Measurements from ENCODE around the gene ARHGAP24.
"Not testable (repeated sequence)": the region's sequence is repeated elsewhere in the genome, so short reads cannot be mapped to it uniquely, and the experiment has no call there.

The ARHGAP24 gene

DNA sequence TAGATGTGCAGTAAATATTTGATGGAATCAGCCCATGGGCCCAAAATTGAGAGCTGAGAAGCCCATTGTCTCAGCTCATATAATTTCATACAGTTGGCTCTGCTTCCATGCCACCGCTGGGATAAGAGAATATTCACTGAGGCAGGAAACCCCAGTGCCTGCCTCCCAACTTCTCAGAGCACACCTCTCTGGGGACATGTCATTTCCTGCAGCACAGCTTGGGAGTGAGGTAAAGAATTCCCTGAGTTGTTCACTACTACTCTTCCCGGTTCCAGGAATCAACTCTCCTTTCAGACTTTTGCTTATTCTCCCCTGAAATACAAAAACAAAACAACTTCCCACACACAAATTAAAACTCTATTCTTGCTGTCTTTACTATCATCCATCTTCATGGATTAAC, 495.6 kb downstream of the ARHGAP24 start:
- DNase-seq, result no peak

DNA sequence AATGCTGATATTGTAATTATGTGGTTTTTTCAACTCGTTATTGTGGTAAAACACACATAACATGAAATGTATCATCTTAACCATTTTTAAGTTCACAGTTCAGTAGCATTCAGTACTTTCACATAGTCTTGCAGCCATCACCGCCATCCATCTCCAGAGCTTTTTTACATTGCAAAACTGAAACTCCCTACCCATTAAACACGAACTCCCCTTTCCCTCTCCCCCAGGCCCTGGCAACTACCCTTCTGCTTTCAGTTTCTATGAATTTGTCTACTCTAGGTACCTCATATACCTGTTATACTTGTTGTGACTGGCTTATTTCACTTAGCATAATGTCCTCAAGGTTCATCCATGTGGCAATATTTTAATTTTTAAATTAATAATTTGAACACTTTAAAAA, 504.3 kb downstream of the ARHGAP24 start:
- DNase-seq, result no peak

DNA sequence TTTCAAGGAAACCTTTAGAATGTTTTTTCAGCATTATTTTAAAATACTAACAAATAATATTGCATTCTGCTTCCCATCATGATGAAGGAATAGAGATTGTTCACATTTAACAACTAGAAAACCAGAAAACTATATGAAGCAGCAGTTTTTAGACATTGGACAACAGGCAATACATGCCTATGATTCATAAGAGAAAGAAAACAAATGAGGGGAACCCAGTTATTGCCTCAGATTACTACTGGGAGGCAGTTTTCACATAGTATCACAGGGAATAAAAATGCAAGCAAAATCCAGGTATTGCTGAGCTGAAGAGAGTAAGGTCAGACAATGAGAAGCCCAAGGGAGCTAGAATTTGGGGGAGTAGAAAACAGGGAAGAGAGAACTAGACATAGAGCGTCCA, 511.3 kb downstream of the ARHGAP24 start:
- DNase-seq, result no peak

DNA sequence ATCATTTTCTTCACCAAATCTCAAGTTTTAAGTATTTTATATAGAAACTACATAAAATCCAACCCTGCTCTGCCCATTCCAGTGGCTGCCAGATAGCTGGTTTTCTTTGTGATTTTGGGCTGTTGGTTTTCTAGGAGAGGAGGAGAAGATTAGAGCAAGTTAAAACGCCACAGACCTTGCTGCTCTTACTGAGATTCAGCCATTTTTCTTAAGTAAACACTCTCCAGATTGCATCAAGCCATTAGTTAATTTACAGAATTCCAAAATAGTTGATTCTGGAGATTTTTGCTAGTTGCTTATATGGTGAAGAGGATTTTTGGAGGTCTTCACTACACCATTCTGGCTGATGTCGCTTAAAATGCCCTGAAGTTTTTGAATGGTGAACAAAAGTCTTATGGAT, 518.7 kb downstream of the ARHGAP24 start:
- no peak for DNase-seq

DNA sequence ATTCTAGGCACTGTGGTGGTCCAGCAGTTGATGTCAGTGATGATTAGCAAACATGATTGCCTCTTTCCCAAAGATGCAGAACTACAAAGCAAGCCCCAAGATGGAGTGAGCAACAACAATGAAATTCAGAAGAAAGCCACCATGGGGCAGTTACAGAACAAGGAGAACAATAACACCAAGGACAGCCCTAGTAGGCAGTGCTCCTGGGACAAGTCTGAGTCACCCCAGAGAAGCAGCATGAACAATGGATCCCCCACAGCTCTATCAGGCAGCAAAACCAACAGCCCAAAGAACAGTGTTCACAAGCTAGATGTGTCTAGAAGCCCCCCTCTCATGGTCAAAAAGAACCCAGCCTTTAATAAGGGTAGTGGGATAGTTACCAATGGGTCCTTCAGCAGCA, 519.6 kb downstream of the ARHGAP24 start:
- DNase-seq, result no peak

DNA sequence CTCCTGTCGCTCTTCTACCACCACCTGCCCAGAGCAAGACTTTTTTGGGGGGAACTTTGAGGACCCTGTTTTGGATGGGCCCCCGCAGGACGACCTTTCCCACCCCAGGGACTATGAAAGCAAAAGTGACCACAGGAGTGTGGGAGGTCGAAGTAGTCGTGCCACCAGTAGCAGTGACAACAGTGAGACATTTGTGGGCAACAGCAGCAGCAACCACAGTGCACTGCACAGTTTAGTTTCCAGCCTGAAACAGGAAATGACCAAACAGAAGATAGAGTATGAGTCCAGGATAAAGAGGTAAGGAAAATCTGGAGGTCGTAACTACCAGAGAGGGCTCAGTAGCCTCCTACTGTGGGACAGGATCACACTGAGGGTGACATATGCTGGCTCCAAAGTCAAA, 520.4 kb downstream of the ARHGAP24 start:
- no peak for DNase-seq

DNA sequence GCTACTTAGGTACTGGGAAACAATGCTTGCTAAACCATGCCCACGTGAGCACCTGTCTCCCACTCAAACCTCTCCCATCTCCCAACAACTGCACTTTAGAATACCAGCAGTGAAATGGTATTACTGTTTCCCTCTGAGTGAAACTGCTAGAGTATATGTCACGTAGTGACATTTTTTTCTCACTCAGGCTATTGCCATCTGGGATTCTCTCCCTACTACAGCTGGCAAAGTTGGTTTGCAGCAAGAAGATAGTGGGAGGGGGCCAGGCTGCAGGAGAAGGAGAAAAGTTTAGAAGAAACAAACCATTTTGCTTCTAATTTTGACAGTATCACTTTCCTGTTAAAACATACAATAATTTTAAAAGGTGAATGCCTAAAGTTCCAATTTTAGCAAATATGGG, 526.6 kb downstream of the ARHGAP24 start:
- no peak for DNase-seq

DNA sequence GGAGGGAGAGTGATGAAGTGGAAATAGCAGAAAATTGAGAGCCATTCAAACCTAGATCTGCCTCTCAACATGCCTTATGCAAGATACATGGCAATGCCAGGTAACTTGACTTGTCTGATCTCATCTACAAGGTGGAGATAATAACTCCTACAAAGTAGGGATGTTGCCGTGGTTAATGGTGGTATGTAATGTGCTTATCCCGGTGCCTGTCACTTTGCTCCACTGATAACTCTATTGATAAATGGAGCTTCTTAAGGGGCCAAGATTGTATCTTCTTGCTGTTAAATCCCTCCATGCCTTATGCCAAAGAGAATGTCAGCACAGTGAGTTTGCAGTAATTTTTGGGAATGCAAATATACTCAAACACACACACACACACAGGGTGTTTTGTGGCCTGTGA, 529.1 kb downstream of the ARHGAP24 start:
- DNase-seq, result no peak

DNA sequence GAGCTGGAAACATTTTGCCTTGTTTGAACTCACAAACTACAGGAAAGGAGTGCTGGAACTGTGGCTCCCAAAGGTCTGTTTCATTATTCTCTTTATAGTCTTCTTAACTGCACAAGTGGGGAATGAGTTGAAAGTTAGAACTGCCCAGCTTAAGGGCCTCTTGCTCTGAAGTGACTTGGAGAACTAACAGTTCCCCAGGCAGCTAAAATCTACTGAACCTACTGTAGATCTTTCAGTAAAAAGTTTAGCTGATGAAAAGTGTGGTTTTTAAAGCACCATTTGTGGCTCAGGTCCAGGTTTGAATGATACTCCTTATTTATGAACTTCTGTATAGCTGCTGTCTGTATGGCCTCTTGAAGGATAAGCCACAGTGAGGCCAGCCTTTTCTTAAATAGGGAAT, 531.1 kb downstream of the ARHGAP24 start:
- no peak for DNase-seq

DNA sequence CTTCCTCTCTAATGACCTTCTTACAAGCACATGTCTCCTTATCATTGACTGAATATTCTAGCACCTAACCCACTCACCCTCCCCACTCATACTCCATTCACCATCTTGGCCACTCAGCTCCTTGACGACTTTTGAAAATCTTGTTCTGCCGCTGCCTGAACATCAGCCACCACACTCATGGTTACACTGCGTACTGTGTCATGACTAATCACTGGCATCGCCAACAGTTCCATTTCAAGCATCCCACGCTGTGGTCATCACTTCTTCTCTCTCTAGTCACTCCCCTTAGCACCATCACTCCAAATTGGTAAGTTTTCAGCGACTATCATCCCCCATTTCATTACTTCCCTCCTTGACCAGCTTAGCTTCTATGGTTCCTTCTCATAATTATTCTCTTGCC, 532.1 kb downstream of the ARHGAP24 start:
- DNase-seq, result no peak

DNA sequence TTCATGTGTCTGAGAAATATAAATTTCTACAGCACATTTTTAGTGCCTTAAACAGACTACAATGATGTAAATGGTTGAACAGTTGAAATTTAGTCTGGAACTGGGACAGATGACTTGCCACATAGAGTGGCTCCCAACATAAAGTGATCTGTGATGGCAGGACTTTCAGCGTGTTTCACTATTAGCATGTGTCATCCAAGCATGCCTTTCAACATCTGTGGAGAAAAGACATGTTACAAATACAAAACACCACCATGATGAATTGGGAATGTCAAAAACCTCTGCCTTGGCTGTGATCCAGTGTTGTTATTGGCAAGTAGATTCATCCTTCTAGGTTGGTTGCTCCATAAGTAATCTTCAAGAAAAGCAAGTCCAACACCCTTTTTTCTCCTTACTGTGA, 536.2 kb downstream of the ARHGAP24 start:
- no peak for DNase-seq

DNA sequence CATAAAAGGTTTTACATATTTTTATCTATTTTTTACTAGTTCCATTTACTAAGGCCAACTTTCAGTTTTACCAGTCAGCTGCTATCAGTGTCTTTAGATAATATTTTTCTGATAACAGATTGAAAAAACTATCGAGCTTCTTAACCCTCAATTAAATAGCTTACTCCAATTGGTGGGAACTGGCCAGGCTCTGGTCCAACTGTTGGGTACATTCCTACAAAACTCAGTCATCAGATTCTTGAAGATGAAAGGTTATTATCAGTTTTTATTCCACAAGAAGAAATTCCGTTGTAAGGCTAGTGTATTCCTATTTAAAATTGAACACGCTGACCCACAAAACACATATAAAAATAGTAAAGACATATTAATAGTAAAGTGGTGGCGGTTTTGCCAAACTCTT, 538.7 kb downstream of the ARHGAP24 start:
- no peak for DNase-seq

DNA sequence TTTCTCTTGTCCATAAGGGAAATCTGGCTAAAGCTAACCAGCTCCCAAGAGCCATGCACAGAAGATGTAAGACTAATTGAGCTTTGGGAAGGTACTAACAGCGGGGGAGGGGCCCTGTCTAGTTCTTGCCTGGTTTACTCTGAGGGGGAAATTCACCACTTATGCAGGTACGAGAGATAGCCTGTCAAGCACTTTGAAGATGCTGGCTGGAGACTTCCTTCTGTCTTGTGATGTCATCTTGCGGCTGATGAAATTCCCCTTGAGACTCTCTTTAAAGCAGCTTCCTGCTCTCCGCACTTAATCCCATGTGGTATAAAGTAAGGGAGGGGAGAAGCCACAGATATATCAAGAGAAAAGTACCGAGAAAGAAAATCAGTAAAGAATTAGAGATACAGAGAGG, 539.6 kb downstream of the ARHGAP24 start:
- no peak for DNase-seq

DNA sequence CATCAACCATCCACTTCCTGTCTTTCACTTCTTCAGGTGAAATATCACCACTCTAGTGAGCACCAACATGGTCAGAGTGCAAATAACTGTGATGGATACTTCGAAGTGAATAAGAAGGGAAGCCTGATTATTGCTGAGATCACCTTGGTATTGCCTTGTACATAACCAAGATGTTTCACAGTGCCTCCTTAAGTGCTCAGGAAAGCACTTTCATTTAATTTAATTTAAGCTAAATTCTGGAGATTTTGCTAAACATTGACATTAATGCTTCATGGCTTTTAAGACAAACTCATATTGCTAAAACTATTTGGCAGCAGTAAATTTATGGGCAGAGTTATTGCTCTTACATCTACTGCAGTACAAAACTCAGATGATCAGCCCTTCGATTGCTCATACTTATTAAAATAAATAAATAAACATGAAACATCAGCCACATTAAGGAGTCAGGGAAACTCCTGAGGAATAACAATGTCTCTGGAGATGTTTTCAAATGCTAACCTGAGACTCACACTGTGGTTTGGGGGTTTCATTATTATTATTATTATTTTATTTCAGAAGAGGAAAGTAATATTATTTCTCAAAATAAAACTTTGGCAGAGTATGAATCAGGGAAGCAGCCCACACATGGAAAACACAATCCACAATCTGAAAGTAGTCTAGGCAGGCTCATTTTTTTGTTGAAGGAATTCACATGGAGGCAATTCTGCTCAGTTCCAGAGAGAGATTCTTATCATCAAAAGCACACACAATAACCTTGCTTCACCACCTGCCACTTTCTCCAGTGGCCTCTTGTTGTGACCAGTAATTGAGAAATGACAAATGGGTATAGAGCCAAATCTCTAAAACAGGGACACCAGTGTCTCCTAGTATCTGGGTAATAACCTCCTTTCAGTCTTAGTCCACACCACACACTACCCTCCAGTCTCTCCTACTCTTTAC, 540.7 kb downstream of the ARHGAP24 start:
- no peak for DNase-seq

DNA sequence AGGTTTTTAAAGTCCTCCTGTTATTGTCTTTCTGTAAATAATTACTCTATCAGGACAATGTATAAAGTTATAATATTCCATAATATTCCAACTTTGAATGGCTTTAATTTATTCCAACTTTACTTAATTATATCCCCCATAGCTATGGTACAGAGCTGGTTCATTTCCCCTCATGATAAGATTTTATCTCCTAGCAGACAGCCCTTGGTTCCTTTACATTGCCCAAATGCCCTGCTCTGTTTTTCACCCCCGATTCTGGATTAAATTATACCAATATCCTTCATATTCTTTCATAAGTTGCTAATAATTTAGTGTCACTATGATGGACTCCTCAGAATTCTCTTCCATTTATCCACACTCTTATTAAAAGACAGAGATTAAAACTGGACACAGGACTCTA, 544.4 kb downstream of the ARHGAP24 start:
- DNase-seq, result no peak

DNA sequence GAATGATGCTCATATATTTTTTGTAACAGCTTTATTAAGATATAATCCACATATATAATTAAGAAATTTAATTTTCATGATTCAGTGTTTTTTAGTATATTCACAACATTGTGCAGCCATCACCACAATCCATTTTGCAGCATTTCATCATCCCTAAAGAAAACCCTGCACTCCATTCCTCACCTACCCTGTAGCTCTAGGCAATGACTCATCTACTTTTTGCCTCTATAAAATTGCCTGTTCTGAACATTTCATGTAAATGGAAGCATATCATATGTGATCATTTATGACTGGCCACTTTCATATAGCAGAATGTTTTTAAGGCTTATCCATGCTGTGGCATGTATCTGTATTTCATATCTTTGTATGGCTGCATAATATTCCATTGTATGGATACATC, 545.0 kb downstream of the ARHGAP24 start:
- DNase-seq, result no peak

DNA sequence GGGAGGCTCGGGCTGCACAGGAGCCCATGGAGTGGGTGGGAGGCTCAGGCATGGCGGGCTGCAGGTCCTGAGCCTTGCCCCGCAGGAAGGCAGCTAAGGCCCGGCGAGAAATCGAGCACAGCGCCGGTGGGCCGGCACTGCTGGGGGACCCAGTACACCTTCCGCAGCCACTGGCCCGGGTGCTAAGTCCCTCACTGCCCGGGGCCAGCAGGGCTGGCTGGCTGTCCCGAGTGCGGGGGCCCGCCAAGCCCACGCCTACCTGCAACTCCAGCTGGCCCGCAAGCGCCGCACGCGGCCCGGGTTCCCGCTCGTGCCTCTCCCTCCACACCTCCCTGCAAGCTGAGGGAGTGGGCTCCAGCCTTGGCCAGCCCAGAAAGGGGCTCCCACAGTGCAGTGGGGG, 546.7 kb downstream of the ARHGAP24 start:
- not testable (repeated sequence) for DNase-seq

DNA sequence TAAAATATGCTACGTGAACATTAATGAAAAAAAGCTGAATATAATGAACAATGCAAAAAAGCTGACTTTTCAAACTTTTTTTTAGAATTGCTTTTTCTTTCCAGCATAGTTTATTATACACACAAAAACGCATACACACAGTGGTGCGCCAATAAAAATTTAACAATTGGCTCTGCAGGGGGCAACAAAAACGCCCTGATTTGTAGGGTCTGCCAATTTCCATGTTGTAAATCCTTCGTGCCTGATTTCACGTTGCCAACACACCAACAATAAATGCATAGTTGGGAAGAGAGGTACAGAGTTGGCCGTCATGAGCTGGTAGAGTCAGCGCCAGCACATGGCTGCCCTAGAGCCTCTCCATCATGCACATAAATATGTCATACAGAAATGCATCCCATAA, 551.8 kb downstream of the ARHGAP24 start:
- no peak for DNase-seq

DNA sequence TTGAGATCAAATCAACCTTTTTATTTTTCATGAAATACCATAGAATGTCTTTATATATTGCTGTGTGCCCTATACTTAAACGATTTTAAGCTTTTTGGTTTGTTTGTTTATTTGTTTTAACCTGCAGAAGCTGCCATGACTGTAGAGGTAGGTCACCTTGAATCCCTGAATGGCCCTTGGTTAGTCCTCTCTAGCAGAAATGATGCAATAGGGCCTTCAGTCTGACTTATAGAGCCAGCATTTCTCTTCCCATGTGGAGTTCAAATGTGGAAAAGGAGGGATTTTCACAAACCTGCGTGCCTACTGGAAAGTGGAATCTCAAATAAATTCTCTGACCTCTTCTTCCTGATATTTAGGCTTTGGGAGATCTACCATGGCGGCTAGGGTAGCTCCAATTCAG, 557.0 kb downstream of the ARHGAP24 start:
- no peak for DNase-seq

DNA sequence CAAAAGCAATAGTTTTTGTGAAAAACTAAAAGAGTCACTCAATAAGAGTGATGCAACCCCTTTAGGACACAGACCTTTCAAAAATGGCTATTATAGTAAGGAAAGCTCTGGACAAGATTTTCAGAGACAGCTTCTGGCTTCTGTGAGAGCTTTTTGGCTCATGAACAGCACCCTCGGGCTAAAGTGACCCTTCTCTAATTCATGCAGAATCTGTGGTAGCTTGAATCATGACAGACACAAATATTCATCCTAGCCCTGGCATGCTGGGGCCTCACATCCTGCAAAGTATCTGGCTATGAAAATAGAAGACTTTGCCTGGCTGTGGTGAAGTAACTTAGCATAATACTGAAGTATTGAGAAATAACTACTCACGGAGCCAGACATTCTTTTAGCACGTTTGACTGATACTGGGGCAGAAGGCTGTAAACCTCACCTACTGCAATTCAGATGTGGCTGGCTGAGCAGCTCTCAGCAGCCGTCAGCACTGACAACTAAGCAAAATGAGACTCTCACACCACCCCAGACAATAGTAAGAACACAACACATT, 557.6 kb downstream of the ARHGAP24 start:
- no peak for DNase-seq

DNA sequence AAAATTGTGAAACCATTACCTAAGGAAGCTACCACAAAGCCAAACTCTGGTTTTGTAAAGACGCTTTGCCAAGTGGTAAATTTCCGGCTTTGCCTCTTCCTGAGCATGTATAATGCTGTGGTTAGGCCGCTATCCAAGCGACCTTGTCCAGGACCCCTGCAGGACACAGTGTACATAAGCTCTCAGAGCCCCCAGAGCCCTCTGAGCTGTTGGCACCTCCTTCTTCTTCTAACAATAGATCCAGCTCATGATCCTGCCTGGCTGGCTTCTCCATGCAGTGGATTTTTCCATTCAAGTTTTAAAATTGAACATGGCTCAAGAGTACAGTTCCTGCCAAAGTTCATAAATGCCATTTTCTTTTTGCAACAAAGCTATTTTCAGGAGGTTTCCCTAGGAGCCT, 558.2 kb downstream of the ARHGAP24 start:
- DNase-seq, result no peak

DNA sequence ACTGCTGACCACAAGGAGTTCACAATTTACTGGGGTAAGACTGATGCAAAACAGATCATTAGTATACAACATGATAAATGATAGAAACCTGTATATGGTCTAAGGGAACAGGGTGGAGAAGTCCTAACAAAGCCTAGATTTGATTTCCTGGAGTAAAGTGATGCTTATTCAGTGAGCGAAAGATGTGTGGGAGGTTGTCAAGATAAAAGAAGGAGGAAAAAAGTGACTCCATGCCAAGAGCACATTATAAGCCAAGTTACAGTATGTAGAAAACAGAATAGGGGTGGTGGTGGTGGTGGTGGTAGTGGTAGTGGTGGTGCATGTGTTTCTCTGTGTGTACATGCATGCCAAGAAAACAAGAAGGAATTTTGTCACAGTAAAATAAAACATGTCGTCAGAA, 559.7 kb downstream of the ARHGAP24 start:
- DNase-seq, result no peak

DNA sequence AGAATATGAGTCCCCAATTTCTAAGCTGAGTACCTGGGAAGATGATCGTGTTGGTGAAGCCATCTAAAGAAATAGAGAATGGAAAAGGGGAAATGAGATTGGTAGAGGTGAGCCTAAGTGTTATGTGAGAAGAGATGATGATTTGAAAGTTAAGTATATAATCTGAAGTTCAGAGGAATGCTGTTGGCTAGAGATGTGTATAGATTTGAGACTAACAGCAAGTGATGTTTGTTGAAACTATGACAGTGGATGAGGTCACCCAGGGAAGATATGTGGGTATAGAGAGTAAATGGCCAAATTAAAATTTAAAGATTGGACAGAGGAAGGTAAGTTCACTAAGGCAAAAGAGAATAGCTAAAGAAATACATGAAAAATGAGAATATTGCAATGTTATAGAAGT, 560.7 kb downstream of the ARHGAP24 start:
- no peak for DNase-seq

DNA sequence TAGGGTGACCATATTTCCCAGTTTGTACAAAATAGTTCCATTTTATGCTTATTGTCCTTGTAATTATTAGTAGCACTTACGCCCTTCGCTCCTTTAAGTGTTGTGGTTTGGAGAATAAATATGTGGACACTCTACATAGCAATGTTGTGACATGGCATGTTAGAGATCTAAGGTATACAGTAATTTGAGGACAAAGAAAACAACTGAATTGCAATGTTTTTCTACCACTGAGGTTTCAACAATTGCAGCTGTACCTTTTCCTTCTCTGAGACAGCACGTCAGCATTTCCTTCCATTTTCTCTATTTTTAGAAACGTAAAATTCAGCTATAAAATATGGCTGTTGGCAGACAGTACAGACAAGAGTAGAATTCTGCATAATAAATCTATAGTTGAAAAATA, 561.8 kb downstream of the ARHGAP24 start:
- peak; percentile 80 for DNase-seq

DNA sequence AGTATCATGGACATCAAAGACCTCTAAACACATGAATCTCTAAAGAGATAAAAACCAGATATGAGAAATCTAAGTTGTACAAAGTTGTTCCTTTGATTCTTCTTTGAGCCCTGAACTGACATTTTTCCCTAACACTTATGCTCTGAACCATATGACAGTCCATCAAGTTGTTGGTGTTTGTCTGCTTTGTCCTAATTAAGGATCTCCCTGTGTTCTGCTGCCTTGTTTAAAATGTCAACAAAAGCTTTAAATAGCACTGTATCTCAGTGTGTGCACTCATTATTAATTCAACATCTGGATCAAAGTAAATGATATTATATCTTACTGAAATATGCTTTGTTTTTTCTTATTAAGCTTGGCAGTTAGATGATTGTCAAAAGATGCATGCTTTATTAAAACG, 563.1 kb downstream of the ARHGAP24 start:
- no peak for DNase-seq
